Activated CD4-positive, alpha-beta memory T cell treated with anti-CD3 and anti-CD28 coated beads, Interleukin-2, amount 10 ng/mL, durations not matched to agents 7 days and 5 days (primary cell): ENCODE data around the gene CHL1. TPM values are rescaled to one million over a fixed set of nuclear protein-coding genes. Genes with fewer than 3 reads are reported as not detected.

Source experiments
- CTCF ChIA-PET: fragments of 350-600 bp; sonication (Branson Sonifier 250); formaldehyde crosslinking; loops from one replicate; lab custom pipeline; 2021; ENCODE audit warnings: antibody characterized with exemption, inconsistent platforms; lab: Charles Lee
- POLR2A ChIA-PET: fragments of 350-600 bp; sonication (Branson Sonifier 250); formaldehyde crosslinking; loops from one replicate; lab custom pipeline; 2021; ENCODE audit warnings: antibody characterized with exemption; lab: Charles Lee
- DNase-seq: peaks from one replicate; pipeline ENCODE4 v3.0.0-alpha.2; 2020
- H3K27ac Mint-ChIP-seq: one replicate; pipeline ENCODE4 v1.8.0; 2021; ENCODE audit warnings: mild to moderate bottlenecking, mixed read lengths
- H3K27me3 Mint-ChIP-seq: one replicate; pipeline ENCODE4 v1.8.0; 2021; ENCODE audit warnings: mixed read lengths
- H3K36me3 Mint-ChIP-seq: one replicate; pipeline ENCODE4 v1.8.0; 2021; ENCODE audit warnings: low read depth, mixed read lengths
- H3K4me1 Mint-ChIP-seq: one replicate; pipeline ENCODE4 v1.8.0; 2021; ENCODE audit warnings: mixed read lengths
- H3K4me3 Mint-ChIP-seq: one replicate; pipeline ENCODE4 v1.8.0; 2021; ENCODE audit warnings: mild to moderate bottlenecking, mixed read lengths
- H3K9me3 Mint-ChIP-seq: one replicate; pipeline ENCODE4 v1.8.0; 2021; ENCODE audit warnings: mixed read lengths
- total RNA-seq, 2 experiments: library from RNA; stranded (reverse); gene quantifications; one replicate each; pipeline ENCODE4 v1.2.3, GENCODE V29; 2021

Gene CHL1
- total RNA-seq, 2 experiments from 2014 or later = not detected

GRCh38 chr3:197149-197827 is 725 bp downstream of the CHL1 start:
- DNase-seq = no peak
- ChIA-PET CTCF (no interaction called here), POLR2A (no interaction called here)
- Mint-ChIP-seq H3K36me3 (peaks cover 4% of the 10 kb centered on the region), H3K4me3 (no peak overlapping the region), H3K9me3 (peaks cover 3% of the 10 kb centered on the region), H3K27me3 (peaks cover 13% of the 10 kb centered on the region), H3K4me1 (peaks cover 3% of the 10 kb centered on the region), H3K27ac (no peak overlapping the region)

GRCh38 chr3:197828-198491 is 1.4 kb downstream of the CHL1 start:
- peaks cover 3% of the 10 kb centered on the region for H3K9me3 Mint-ChIP-seq
- DNase-seq = no peak
- POLR2A ChIA-PET = no interaction called here
- peaks cover 4% of the 10 kb centered on the region for H3K36me3 Mint-ChIP-seq
- H3K4me1 Mint-ChIP-seq = peaks cover 3% of the 10 kb centered on the region
- H3K27ac Mint-ChIP-seq = no peak overlapping the region
- no peak overlapping the region for H3K4me3 Mint-ChIP-seq
- CTCF ChIA-PET = no interaction called here
- peaks cover 13% of the 10 kb centered on the region for H3K27me3 Mint-ChIP-seq

DNA sequence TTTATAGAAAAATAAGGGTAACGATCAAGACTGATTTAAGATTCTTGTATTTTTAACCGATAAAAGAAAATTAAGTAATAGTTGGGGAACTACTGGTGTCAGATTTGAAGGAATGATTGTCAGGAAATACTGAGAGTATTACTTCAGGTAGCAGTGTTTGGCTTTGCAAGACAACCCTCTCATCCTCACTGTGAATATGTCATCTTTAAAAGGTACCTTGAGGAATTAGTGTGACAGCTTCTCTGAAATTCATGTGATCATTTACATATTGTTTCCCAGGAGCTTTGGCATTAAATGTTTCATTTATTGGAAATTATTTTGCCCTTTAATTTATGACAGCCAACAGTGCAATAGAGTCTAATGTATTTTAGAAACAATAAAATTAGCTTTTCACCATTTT is 3.3 kb downstream of the CHL1 start:
- ChIA-PET POLR2A (no interaction called here), CTCF (no interaction called here)
- no peak overlapping the region for H3K27ac Mint-ChIP-seq
- H3K36me3 Mint-ChIP-seq = peaks cover 4% of the 10 kb centered on the region
- peaks cover 3% of the 10 kb centered on the region for H3K9me3 Mint-ChIP-seq
- no peak overlapping the region for H3K4me3 Mint-ChIP-seq
- H3K27me3 Mint-ChIP-seq = peaks cover 13% of the 10 kb centered on the region
- no peak for DNase-seq
- H3K4me1 Mint-ChIP-seq = peaks cover 3% of the 10 kb centered on the region

DNA sequence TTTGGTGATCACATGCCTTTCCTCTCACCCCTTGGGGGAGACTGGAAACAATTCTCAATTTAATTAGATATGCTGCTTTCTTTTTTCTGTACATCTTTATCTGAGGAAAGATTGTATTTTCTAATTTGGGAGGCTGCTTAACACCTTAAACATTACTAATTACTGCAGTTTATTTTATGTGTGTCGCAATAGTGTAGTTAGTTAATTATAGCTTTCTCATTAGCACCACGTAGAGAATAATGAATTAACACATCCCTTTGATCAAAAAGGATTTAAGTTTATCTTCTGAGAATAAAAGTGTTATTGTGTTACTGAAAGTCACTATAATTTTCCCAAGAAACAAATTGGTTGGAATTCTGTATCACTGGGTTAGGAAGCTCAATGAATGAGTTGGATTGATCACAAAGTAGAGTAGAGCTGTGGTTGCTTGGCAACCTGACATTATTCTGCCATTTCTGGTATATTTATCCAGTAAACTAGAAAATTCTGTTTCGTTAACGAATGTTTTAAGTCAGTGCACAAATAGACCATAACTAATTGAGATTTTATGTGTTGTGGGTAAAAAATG is 4.3 kb downstream of the CHL1 start:
- peaks cover 5% of the 10 kb centered on the region for H3K9me3 Mint-ChIP-seq
- DNase-seq = no peak
- H3K27me3 Mint-ChIP-seq = peaks cover 11% of the 10 kb centered on the region
- H3K4me1 Mint-ChIP-seq = peaks cover 3% of the 10 kb centered on the region
- H3K27ac Mint-ChIP-seq = no peak overlapping the region
- ChIA-PET CTCF (no interaction called here), POLR2A (no interaction called here)
- peaks cover 4% of the 10 kb centered on the region for H3K36me3 Mint-ChIP-seq
- no peak overlapping the region for H3K4me3 Mint-ChIP-seq

DNA sequence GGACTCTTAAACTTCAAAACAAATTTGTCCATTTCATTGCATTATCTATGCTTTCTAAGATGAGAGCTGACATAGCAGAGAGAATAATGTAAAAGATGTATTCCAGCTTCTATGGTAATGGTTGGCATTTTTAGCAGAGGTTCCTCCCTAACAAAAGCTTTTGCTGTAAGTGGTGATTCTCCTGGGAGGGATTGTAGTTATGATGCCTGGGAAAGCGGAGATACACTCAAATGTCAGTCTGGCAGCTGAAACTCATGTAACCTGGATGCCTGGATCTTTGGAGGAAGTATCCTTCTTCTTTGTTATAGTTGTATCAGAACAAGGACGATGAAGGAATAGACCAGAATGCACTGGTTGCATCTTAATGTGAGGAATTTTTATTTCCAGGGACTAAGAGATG is 7.5 kb downstream of the CHL1 start:
- ChIA-PET CTCF (no interaction called here), POLR2A (no interaction called here)
- Mint-ChIP-seq H3K27ac (no peak overlapping the region), H3K4me3 (no peak overlapping the region), H3K36me3 (no peaks in the 10 kb centered on the region), H3K27me3 (peaks cover under 1% of the 10 kb centered on the region), H3K9me3 (peaks cover 1% of the 10 kb centered on the region), H3K4me1 (no peaks in the 10 kb centered on the region)
- no peak for DNase-seq

DNA sequence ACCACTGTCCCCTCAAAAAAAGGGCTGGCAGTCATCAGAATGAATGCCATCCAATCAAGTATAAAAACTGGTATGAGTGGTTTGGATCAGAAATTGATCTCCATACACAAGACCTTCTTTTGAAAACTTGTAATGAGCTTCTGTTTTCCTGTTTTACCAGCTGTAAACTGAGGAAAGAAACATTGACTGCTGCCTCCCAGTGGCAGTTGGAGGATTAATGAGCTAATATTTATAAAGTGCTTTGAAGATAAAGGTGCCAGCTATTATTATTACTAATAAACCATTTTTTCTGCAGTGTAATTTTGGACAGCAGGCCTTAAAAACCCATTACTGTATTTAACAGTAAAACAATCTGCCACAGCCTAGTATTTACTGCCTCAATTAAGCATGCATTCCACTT is 11.4 kb downstream of the CHL1 start:
- no peaks in the 10 kb centered on the region for H3K4me1 Mint-ChIP-seq
- ChIA-PET POLR2A (no interaction called here), CTCF (no interaction called here)
- no peaks in the 10 kb centered on the region for H3K36me3 Mint-ChIP-seq
- peaks cover 4% of the 10 kb centered on the region for H3K9me3 Mint-ChIP-seq
- no peak overlapping the region for H3K4me3 Mint-ChIP-seq
- H3K27me3 Mint-ChIP-seq = no peaks in the 10 kb centered on the region
- DNase-seq = no peak
- no peak overlapping the region for H3K27ac Mint-ChIP-seq

GRCh38 chr3:210669-211068 is 14.1 kb downstream of the CHL1 start:
- CTCF ChIA-PET = no interaction called here
- Mint-ChIP-seq H3K27me3 (no peaks in the 10 kb centered on the region), H3K4me1 (no peaks in the 10 kb centered on the region), H3K9me3 (peaks cover 3% of the 10 kb centered on the region), H3K27ac (no peak overlapping the region), H3K4me3 (no peak overlapping the region), H3K36me3 (no peaks in the 10 kb centered on the region)
- no peak for DNase-seq
- POLR2A ChIA-PET = no interaction called here

- no peak for DNase-seq
- Mint-ChIP-seq H3K9me3 (peaks cover 3% of the 10 kb centered on the region), H3K27ac (no peak overlapping the region), H3K4me1 (no peaks in the 10 kb centered on the region), H3K4me3 (no peak overlapping the region), H3K27me3 (no peaks in the 10 kb centered on the region), H3K36me3 (no peaks in the 10 kb centered on the region)
- CTCF ChIA-PET = no interaction called here
- POLR2A ChIA-PET = no interaction called here
These were observed 15.9 kb downstream of the CHL1 start for GRCh38 chr3:212432-212831.

DNA sequence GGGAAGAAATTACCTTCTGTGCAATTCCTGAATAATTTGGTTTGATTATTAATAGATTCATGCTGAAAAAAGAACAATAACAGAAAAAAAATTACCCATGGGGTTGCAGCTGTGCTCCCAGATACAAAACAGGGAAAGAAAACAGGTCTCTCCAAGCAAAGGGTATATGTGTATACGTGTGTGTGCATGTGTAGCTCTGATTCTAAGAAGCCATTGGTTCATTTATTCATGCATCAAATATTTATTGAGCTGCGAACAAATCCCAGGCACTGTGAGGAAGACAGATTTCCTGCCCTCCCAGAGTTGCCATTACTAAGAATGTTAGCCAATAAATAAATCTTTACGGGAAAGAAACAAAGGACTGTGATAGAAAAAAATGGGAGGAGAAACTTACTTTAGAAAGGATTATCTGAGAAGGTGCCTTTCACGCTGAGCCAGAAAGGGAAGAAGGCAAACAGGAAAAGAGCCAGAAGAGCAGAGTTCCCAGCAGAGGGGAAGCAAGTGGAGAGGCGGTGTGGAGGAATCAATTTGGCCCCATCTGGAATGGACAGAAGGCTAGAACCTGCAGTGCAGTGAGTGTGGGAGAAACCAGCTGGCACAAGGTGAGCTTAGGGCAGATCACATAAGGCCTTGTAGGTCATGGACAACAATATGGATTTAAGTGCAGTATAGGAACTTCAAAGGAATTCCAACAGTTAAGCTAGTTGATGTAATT is 20.7 kb downstream of the CHL1 start:
- DNase-seq = no peak
- H3K27me3 Mint-ChIP-seq = no peaks in the 10 kb centered on the region
- POLR2A ChIA-PET = no interaction called here
- no peak overlapping the region for H3K27ac Mint-ChIP-seq
- H3K4me1 Mint-ChIP-seq = no peaks in the 10 kb centered on the region
- no peaks in the 10 kb centered on the region for H3K36me3 Mint-ChIP-seq
- CTCF ChIA-PET = no interaction called here
- H3K4me3 Mint-ChIP-seq = no peak overlapping the region
- H3K9me3 Mint-ChIP-seq = no peaks in the 10 kb centered on the region

DNA sequence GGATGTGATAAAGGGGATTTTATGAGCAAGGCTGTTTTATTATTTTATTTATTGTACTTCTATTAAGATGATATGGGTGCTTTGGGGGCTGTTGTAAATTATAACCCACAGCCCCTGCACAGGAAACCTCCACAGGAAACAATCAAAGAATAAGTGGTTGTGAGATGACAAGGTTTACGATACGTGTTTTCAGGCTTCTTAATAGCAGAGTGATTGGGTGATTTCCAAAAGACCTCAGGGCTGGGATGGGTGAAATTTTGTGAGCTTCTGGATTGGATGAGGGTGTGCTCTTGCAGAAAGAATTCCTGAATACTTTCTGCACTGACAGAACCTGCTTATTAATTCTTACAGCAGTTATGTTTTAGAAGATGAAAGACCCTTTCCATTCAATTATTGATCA is 21.4 kb downstream of the CHL1 start:
- H3K4me3 Mint-ChIP-seq = no peak overlapping the region
- H3K27me3 Mint-ChIP-seq = no peaks in the 10 kb centered on the region
- no peaks in the 10 kb centered on the region for H3K36me3 Mint-ChIP-seq
- CTCF ChIA-PET = no interaction called here
- no peaks in the 10 kb centered on the region for H3K4me1 Mint-ChIP-seq
- no peaks in the 10 kb centered on the region for H3K9me3 Mint-ChIP-seq
- POLR2A ChIA-PET = no interaction called here
- no peak for DNase-seq
- H3K27ac Mint-ChIP-seq = no peak overlapping the region

GRCh38 chr3:228442-229182 is 32.0 kb downstream of the CHL1 start:
- peaks cover 4% of the 10 kb centered on the region for H3K9me3 Mint-ChIP-seq
- POLR2A ChIA-PET = no interaction called here
- H3K27ac Mint-ChIP-seq = no peak overlapping the region
- no peaks in the 10 kb centered on the region for H3K27me3 Mint-ChIP-seq
- no peaks in the 10 kb centered on the region for H3K4me1 Mint-ChIP-seq
- no peak overlapping the region for H3K4me3 Mint-ChIP-seq
- no peaks in the 10 kb centered on the region for H3K36me3 Mint-ChIP-seq
- CTCF ChIA-PET = no interaction called here
- no peak for DNase-seq

DNA sequence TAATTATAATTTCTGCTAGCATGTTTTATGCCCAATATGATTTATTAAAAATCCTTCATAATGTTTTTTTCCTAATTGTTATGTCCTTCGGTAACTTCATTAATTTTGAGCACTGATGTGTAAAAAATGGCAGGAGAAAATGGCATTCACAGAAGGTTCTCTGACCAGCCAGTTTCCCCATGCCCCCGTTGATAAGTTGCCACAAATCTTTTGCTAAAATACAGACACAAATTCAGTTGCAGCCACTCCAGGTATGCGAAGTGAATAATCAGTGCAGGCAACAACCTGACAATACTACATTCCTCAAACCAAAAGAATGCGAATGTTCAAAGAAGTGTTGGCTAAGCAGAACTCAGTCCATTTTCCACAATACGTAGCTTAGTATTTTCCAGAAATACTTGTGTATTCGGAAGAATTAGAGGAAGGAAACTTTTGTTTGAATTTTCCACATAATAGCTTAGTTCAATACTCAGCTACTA is 32.7 kb downstream of the CHL1 start:
- no peaks in the 10 kb centered on the region for H3K4me1 Mint-ChIP-seq
- no peak overlapping the region for H3K27ac Mint-ChIP-seq
- H3K36me3 Mint-ChIP-seq = no peaks in the 10 kb centered on the region
- H3K4me3 Mint-ChIP-seq = no peak overlapping the region
- peaks cover 2% of the 10 kb centered on the region for H3K9me3 Mint-ChIP-seq
- no peaks in the 10 kb centered on the region for H3K27me3 Mint-ChIP-seq
- DNase-seq = no peak
- POLR2A ChIA-PET = no interaction called here
- CTCF ChIA-PET = no interaction called here

DNA sequence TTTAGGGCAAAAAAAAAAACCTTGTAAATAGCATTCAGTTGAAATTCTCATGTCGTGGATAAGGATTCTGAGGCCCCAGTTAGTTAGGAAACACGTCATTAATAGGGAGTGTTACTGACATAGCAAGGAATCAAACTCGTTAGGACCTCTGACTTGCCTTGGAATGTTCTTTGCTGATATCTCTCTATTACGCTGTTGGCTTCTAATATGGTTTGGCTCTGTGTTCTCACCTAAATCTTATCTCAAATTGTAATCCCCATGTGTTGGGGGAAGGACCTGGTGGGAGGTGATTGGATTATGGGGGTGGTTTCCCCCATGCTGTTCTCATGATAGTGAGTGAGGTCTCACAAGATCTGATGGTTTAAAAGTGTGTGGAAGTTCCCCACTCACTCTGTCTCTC is 40.3 kb downstream of the CHL1 start:
- no peaks in the 10 kb centered on the region for H3K36me3 Mint-ChIP-seq
- no peak overlapping the region for H3K27ac Mint-ChIP-seq
- no peaks in the 10 kb centered on the region for H3K4me1 Mint-ChIP-seq
- no peak for DNase-seq
- no peaks in the 10 kb centered on the region for H3K27me3 Mint-ChIP-seq
- H3K9me3 Mint-ChIP-seq = peaks cover 3% of the 10 kb centered on the region
- POLR2A ChIA-PET = no interaction called here
- H3K4me3 Mint-ChIP-seq = no peak overlapping the region
- CTCF ChIA-PET = no interaction called here
